Measurements from ENCODE around the gene PSMC3IP.

Gene PSMC3IP

GRCh38 chr17:42537156-42537805 is 40.2 kb downstream of the PSMC3IP start:
- no peak for DNase-seq

DNA sequence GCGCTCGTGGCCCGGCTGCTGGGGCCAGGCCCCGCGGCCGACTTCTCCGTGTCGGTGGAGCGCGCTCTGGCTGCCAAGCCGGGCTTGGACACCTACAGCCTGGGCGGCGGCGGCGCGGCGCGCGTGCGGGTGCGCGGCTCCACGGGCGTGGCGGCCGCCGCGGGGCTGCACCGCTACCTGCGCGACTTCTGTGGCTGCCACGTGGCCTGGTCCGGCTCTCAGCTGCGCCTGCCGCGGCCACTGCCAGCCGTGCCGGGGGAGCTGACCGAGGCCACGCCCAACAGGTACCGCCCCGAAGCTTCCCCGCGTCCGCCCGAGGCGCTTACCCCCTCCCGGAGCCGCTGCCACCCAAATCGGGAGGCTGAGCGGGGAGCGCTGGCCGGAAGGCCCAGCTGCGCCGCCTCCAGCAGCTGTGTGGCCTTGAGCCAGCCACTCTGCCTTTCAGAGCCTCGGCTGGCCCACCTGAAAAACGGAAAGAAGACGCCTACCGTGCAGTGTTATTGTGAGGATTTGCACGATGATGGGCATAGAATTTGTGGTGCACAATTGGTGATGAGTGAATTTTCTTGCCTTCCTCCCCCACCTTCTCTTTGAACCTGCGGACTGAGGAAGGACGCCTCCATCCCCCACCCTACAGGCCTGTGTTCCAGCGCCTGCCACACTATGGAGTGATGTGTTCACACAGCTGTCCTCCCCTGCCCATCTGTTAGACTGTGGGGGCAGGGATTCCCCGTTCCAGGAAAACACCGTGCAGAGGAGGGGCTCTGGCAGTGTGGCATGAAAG is 41.0 kb downstream of the PSMC3IP start:
- DNase-seq = peak; percentile 34 to 90

GRCh38 chr17:42536048-42536371 is 41.5 kb downstream of the PSMC3IP start, which contains the start of gene NAGLU:
Gene NAGLU (plus strand): TSS chr17:42536241. CDS start chr17:42536273, 32 bp downstream.
- DNase-seq = peak; percentile 66 to 96

DNA sequence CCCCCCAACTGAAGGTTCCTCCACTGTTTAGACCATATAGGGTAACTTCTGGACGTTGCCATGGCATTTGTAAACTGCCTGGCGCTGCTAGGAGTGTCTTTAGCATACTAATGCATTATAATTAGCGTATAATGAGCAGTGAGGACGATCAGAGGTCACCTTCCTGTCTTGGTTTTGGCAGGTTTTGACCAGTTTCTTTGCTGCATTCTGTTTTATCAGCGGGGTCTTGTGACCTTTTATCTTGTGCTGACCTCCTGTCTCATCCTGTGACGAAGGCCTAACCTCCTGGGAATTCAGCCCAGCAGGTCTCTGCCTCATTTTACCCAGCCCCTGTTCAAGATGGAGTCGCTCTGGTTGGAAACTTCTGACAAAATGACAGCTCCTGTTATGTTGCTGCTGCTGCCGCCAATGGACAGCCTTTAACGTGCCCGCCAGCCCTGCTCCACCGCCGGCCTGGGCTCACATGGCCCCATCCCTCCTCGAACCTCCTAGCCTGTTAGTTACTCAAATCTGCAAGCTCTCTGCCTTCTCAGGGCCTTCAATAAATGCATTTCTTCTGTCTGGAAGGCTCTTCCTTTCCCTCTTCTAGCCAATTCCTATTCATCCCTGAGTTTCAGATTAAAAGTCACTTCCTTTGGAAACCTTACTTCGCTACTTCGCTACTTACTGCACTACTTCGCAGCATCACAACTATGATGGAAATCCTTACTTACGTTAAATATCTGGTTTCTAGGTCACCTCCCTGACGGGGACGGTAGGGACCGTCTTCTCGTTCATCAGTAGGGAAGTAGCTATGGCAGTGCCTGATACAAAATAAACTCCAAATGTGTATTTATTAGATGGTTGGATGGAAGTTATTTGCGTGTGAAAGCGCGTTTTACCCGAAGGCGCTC is 42.1 kb downstream of the PSMC3IP start:
- peak in 1 of 2 experiments; percentile 66 for DNase-seq

DNA sequence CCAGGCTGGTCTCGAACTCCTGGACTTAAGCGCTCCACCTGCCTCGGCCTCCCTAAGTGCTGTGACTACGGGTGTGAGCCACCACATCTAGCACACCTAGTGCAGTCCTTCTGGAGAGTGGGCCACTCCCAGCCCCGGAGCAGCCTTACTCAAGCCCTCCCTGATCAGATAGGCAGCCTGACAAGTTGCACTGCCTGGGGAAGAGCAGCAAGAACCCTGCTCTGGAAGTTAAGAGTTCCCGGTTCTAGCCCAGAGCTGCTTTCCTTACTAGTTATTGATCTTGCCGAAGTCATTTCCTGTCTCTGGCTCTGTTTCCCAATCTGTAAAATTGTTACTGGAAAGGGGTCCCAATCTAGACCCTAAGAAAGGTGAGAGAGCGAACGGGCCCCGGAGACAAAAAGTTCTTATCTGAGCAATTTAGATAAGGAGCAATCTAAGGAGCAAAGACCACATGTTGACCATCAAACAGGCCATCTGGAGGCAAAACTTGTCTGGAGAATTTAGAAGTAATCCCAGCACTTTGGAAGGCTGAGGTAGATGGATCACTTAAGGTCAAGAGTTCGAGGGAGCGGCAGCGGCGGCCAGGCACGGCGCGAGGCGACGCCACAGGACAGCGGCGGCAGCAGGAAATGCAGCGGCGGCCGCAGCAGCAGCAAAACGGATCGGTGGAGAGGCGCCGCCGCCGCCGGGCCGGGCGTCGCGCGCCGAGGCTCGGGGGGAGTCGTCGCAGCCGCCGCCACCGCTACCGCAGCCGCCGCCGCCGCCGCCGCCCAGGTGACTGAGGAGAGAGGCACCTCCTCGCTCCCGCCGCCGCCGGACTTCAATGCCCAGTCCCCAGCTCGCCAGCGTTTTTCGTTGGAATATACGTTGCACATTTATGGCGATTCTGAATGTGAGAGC is 45.8 kb downstream of the PSMC3IP start:
- DNase-seq = peak in 1 of 2 experiments; percentile 79

- no peak for DNase-seq
Observed at GRCh38 chr17:42530952-42531454, 46.5 kb downstream of the PSMC3IP start.

- no peak for DNase-seq
Observed at GRCh38 chr17:42529061-42529460, 48.5 kb downstream of the PSMC3IP start.

DNA sequence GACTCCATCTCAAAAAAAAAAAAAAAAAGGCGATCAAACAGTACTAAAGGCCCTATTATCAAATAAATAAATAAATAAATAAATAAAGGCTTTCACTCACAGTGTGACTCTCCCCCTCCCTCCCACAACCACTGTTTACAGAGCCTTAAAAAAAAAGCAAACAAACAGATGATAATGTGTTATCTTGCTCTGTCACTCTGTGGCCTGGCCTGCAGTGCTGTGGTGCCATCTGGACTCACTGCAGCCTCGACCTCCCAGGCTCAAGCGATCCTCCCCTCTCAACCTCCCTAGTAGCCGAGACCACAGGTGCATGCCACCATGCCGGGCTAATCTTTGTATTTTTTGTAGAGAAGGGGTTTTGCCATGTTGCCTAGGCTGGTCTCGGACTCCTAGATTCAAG is 49.6 kb downstream of the PSMC3IP start:
- no peak for DNase-seq

- no peak for DNase-seq
Observed at GRCh38 chr17:42526031-42526444, 51.5 kb downstream of the PSMC3IP start.

DNA sequence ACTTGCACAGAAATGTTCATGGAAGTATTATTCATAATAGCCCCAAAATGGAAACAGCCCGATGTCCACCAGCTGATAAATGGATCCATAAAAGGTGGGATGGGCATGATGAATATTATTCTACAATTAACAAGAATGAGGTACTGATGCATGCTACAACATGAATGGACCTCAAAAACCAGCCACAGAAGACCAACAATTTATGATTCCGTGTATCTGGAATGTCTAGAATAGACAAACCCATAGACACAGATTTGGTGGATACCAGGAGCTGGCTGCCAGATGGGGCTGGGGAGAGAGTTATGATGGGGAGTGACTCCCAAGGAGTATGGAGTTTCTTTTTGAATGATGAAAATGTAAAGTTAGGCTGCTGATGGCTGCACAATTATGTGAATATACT is 52.3 kb downstream of the PSMC3IP start:
- DNase-seq = no peak

DNA sequence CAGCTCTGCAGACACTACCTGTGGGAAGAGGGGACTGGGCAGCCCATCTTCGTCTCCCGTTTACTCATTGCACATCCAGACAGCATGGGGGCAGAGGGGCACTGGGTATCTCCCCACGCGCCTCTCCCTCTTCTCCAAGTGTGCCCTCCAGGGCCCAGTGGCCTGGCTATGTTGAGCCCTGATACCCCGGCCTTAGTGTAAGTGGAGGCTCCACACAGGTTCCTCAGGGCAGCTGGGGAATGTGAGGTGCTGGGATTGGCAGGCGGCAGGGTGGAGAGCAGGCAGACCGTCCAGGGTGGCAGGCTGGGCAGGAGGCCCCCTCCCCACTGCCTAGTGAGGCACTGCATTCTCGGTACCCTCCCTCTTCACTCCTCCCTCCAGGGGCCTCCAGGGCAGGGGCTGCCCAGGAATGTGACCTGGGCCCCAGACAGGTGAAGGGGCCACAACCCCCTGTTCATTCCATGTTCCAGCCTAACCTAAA is 54.7 kb downstream of the PSMC3IP start:
- no peak for DNase-seq
